CD4-positive, alpha-beta T cell treated with Interleukin-15 for 1 hour (primary cell): Measurements from ENCODE around the gene PAGR1.
"Not testable (repeated sequence)": the region's sequence is repeated elsewhere in the genome, so short reads cannot be mapped to it uniquely, and the experiment has no call there.

ENCODE experiments used
- DNase-seq: peaks from one replicate; pipeline ENCODE4 v3.0.0-alpha.2; 2020

PAGR1 gene

GRCh38 chr16:29815793-29816693, at the start of gene PAGR1:
Gene PAGR1 (plus strand): TSS chr16:29816152. CDS start chr16:29816526, 374 bp downstream.
- DNase-seq, result peak; percentile 100

DNA sequence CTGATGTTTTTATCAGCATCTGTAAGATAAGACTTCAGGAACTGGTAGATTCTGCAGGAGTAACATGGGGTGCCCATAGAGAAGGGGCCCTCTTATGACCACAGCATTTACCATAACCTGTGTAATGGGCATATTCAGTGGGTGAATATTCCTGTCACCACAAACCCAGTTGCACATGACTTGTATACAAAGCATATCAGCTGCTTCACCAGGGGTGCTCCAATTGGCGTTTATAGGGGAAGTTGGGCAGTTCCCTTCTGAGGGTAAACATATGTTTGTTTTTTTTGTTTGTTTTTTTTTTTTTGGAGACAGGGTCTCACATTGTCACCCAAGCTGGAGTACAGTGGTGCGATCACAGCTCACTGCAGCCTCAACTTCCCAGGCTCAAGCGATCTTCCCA, 49.4 kb upstream of the PAGR1 start:
- no peak for DNase-seq

- DNase-seq, result no peak
Observed at GRCh38 chr16:29767062-29767461, 48.9 kb upstream of the PAGR1 start.

DNA sequence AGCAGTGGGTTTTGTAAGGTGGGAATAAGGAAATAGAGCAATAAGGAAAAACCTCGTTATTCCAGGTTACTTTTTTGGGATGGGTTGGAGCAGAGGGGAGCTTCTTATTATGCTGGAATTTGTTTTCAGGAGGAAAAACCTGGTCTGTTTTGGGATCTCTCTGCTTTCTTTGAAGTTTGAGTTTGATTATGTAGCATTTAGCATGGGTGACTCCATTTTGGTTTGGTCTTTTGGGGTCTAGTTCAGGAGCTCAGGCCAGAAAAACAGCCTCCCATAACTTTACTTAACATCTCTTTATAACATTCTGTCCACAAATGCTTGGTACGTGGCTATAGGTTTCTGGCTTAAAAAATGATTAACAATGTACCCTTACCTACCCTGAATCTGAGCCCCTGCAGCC, 46.4 kb upstream of the PAGR1 start:
- no peak for DNase-seq

DNA sequence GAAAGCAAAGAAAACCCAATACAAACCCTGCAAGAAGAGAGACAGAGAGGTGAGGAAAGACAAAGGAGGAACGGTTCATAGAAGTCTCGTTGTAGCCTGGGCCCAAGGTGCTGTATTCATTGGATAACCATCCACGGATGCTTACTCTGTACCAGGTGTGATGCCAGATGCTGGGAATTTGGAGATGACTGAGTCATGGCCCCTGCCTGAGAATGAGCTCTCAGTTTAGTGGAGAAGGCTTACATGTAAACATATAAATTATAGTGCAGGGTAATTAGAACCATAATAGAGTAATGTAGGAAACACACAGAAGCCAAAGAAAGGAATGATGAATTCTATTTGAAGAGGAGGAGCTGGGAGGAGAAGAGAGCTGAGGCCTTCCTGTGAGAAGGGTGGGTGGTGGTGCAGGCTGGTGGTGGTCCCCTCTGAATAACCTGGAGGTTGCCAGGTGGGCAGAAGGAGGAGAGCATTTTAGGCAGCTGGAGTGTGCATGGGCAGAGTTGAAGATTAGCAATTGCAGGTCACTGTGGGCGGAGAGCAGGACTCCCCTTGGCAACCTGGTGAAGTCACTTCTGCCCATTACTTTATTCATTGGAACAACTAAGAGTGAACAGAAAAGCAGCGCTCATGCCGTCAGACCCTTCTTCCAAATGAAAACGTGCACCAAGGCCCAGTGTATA, 45.6 kb upstream of the PAGR1 start:
- no peak for DNase-seq

GRCh38 chr16:29772330-29772729, 43.6 kb upstream of the PAGR1 start:
- not testable (repeated sequence) for DNase-seq

GRCh38 chr16:29774730-29775129, 41.2 kb upstream of the PAGR1 start:
- no peak for DNase-seq

GRCh38 chr16:29775742-29776408, 40.1 kb upstream of the PAGR1 start:
- no peak for DNase-seq

- DNase-seq, result no peak
Observed at GRCh38 chr16:29777576-29778350, 38.2 kb upstream of the PAGR1 start, which contains the start of gene ZG16. Gene ZG16 (plus strand): TSS chr16:29778256. CDS start chr16:29779267, 1,011 bp downstream.

GRCh38 chr16:29779474-29779873, 36.5 kb upstream of the PAGR1 start:
- DNase-seq, result no peak

DNA sequence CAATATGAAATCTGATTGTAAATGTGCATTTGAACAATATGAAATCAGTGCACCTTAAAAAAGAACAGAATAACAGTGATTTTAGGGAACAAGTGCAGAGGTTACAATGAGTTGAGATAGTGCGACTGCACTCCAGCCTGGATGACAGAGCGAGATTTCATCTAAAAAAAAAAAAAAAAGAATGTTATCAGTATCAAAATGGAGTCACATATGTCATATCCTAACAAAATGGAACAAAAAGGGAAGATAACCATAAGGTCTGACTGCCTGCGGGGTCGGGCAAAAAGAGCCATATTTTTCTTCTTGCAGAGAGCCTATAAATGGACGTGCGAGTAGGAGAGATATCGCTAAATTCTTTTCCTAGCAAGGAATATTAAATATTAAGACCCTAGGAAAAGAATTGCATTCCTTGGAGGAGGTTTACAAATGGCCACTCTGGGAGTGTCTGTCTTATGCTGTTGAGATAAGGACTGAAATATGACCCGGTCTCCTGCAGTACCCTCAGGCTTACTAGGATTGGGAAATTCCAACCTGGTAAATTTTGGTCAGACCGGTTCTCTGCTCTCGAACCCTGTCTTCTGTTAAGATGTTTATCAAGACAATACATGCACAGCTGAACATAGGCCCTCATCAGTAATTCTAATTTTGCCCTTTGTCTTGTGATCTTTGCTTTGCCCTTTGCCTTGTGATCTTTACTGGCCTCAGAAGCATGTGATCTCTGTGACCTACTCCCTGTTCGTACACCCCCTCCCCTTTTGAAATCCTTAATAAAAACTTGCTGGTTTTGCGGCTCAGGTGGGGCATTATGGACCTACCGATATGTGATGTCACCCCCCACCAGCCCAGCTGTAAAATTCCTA, 32.6 kb upstream of the PAGR1 start:
- not testable (repeated sequence) for DNase-seq

GRCh38 chr16:29784157-29784556, 31.8 kb upstream of the PAGR1 start:
- no peak for DNase-seq

GRCh38 chr16:29784901-29785500, 31.0 kb upstream of the PAGR1 start:
- DNase-seq, result peak; percentile 78

DNA sequence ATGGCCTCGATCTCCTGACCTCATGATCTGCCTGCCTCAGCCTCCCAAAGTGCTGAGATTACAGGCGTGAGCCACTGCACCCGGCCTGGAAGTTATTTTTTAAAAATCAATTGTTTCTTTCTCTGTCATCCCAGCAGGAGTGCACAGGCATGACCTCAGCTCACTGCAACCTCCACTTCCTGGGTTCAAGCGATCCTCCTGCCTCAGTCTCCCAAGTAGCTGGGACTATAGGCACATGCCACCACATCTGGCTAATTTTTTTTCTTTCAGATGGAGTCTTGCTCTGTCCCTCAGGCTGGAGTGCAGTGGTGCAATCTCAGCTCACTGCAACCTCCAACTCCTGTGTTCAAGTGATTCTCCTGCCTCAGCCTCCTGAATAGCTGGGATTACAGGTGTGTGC, 28.8 kb upstream of the PAGR1 start:
- not testable (repeated sequence) for DNase-seq

GRCh38 chr16:29789775-29790182, 26.2 kb upstream of the PAGR1 start:
- no peak for DNase-seq

GRCh38 chr16:29790183-29790948, 25.6 kb upstream of the PAGR1 start, which contains the start of gene KIF22:
Gene KIF22 (plus strand): TSS chr16:29790751. CDS start chr16:29790760, 9 bp downstream.
- DNase-seq, result peak; percentile 98

- peak; percentile 10 for DNase-seq
Observed at GRCh38 chr16:29790949-29791844, 24.8 kb upstream of the PAGR1 start.

GRCh38 chr16:29791845-29792807, 23.8 kb upstream of the PAGR1 start:
- DNase-seq, result peak; percentile 2
